CD4-positive, CD25-positive, alpha-beta regulatory T cell (primary cell): Measurements from ENCODE around the gene CEBPG. TPM values are rescaled to one million over a fixed set of nuclear protein-coding genes. Genes with fewer than 3 reads are reported as not detected.

ENCODE experiments used
- ATAC-seq, 2 donors: fragments of 150-1000 bp; cut with Tn5 transposase; one replicate each; pipeline ENCODE4 v1.10.0; 2021; ENCODE audit warnings: low read depth in 2 of 2, moderate number of reproducible peaks in 2 of 2, moderate library complexity in 1 of 2
- DNase-seq, 3 donors: peaks; one replicate each; pipeline versions ENCODE4 v3.0.0 to v3.0.0-alpha.2; 2012 to 2022; ENCODE audit warnings: mixed read lengths in 1 of 3
- H3K27ac ChIP-seq: one replicate; pipeline ENCODE4 v1.7.0; 2013; ENCODE audit warnings: mild to moderate bottlenecking, low read length; ENCODE audit not compliant: insufficient read depth, poor library complexity, severe bottlenecking
- H3K27me3 ChIP-seq: one replicate; pipeline ENCODE4 v1.7.0; 2013; ENCODE audit warnings: low read length; ENCODE audit not compliant: control insufficient read depth, insufficient read depth
- H3K36me3 ChIP-seq: one replicate; pipeline ENCODE4 v1.7.0; 2013; ENCODE audit warnings: mild to moderate bottlenecking, low read length, moderate library complexity; ENCODE audit not compliant: control insufficient read depth, insufficient read depth
- H3K4me1 ChIP-seq: 2 replicates; pipeline ENCODE4 v1.7.0; 2013; ENCODE audit warnings: mild to moderate bottlenecking, low read length; ENCODE audit not compliant: insufficient read depth, control insufficient read depth, poor library complexity, severe bottlenecking
- H3K4me3 ChIP-seq: one replicate; pipeline ENCODE4 v1.7.0; 2013; ENCODE audit warnings: low read depth, mild to moderate bottlenecking, low read length, moderate library complexity
- H3K9me3 ChIP-seq, 2 experiments: 1 replicate in 1 of 2; 2 replicates in 1 of 2; pipeline ENCODE4 v1.7.0; 2013; ENCODE audit warnings: low read length in 2 of 2, mild to moderate bottlenecking in 1 of 2, moderate library complexity in 1 of 2; ENCODE audit not compliant: control insufficient read depth in 2 of 2
- H3K27ac Mint-ChIP-seq, 3 donors: one replicate each; pipeline ENCODE4 v1.8.0; 2020 to 2022; ENCODE audit warnings: mild to moderate bottlenecking in 3 of 3, mixed read lengths in 3 of 3, moderate library complexity in 2 of 3
- H3K27me3 Mint-ChIP-seq: one replicate; pipeline ENCODE4 v1.8.0; 2022; ENCODE audit warnings: mild to moderate bottlenecking, mixed read lengths
- H3K36me3 Mint-ChIP-seq: one replicate; pipeline ENCODE4 v1.8.0; 2020; ENCODE audit warnings: mixed read lengths
- H3K4me1 Mint-ChIP-seq, 4 donors: one replicate each; pipeline ENCODE4 v1.8.0; 2020 to 2022; ENCODE audit warnings: mixed read lengths in 4 of 4, mild to moderate bottlenecking in 1 of 4
- H3K4me3 Mint-ChIP-seq, 4 donors: one replicate each; pipeline ENCODE4 v1.8.0; 2020 to 2022; ENCODE audit warnings: mild to moderate bottlenecking in 4 of 4, mixed read lengths in 4 of 4, moderate library complexity in 3 of 4
- H3K9me3 Mint-ChIP-seq, 7 donors: one replicate each; pipeline ENCODE4 v1.8.0; 2020 to 2022; ENCODE audit warnings: mixed read lengths in 7 of 7, mild to moderate bottlenecking in 3 of 7, moderate library complexity in 2 of 7
- polyA plus RNA-seq, 4 donors: library from polyadenylated mRNA; unstranded; fragments of 300-500 nt; fragmentation: Illumina TruSeq; gene quantifications; one replicate each; pipeline ENCODE4 v1.2.3, GENCODE V29; 2021
- total RNA-seq: library from RNA; stranded (reverse); gene quantifications from one replicate; pipeline ENCODE4 v1.2.3, GENCODE V29; 2022

The CEBPG gene
- total and polyA plus RNA-seq, 5 donors from 2014 or later = 10.5 to 19.9 (median 14.1) TPM

DNA sequence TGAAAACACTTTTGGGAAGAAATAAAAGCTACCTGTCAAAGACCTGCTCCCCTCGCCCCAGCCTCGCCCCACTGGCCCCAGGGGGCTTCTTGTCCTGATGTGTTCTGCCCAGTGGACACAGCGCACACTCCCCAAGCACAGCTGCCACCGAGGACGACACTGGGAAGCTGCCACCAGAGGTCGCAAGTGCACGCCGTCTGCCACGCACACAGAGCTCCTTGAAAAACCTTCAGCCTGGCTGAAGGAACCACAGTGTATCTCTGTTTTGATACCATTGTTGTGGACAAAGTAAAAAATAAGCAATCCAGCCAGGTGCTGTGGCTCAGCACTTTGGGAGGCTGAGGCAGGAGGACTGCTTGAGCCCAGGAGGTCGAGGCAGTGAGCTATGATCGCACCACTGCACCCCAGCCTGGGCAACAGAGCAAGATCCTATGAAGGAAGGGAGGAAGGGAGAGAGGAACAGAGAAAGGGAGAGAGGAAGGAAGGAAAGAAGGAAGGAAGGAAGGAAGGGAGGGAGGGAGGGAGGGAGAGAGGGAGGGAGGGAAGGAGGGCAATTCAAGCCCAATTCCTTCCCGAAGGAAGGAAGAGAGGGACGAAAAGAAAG, 57.3 kb downstream of the CEBPG start:
- Mint-ChIP-seq H3K4me1 (peaks cover 0 to 16% (median 7%) of the 10 kb centered on the region in 4 donors), H3K27me3 (no peaks in the 10 kb centered on the region), H3K4me3 (peak overlapping the region; percentile 19 to 69 (median 47)), H3K9me3 (no peaks in the 10 kb centered on the region), H3K27ac (peak overlapping the region in 2 of 3 donors; percentile 28 to 89), H3K36me3 (no peaks in the 10 kb centered on the region)
- H3K9me3 ChIP-seq = no peaks in the 10 kb centered on the region
- H3K27ac ChIP-seq = peak overlapping the region; percentile 10
- H3K4me3 ChIP-seq = no peak overlapping the region
- no peaks in the 10 kb centered on the region for H3K27me3 ChIP-seq
- no peaks in the 10 kb centered on the region for H3K36me3 ChIP-seq
- peaks cover 10% of the 10 kb centered on the region for H3K4me1 ChIP-seq
- DNase-seq (peak; percentile 27 to 66 (median 60)), ATAC-seq (peak; percentile 55 to 65)

DNA sequence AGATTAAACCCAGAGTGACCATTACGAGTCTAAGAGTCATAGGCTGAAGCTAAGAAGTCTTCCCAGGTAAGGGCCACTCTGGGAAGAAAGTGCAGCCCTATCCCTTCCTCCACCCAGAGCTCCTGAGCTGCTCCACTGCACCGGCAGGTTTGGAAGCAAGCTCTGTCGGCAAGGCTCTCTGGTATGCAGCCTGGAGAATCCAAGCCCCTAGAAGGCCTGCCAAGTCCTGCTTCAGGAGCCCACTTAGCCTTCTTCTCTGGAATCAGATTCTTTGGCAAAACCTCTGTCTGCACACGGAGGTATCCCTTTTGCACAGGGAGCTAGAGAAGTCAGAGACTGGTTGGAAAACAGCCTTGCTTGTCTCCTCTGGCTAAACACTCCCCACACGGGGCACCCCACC, 58.5 kb downstream of the CEBPG start:
- H3K9me3 Mint-ChIP-seq = no peaks in the 10 kb centered on the region
- peaks cover 0 to 16% (median 7%) of the 10 kb centered on the region in 4 donors for H3K4me1 Mint-ChIP-seq
- Histone ChIP-seq H3K4me3 (no peak overlapping the region), H3K27me3 (no peaks in the 10 kb centered on the region), H3K9me3 (no peaks in the 10 kb centered on the region), H3K27ac (no peak overlapping the region), H3K36me3 (no peaks in the 10 kb centered on the region), H3K4me1 (peaks cover 10% of the 10 kb centered on the region)
- DNase-seq = no peak
- H3K27me3 Mint-ChIP-seq = no peaks in the 10 kb centered on the region
- no peak overlapping the region for H3K4me3 Mint-ChIP-seq
- H3K27ac Mint-ChIP-seq = no peak overlapping the region
- H3K36me3 Mint-ChIP-seq = no peaks in the 10 kb centered on the region
- no peak for ATAC-seq

Other genes with a start within 250 kb of the CEBPG start
- gene WDR88, start 241.6 kb upstream of the CEBPG start, total RNA-seq = not detected
- under 1 TPM in 2 of 4 donors, not detected in 2; 0.09 to 0.24 TPM for gene WDR88, start 241.6 kb upstream of the CEBPG start, polyA plus RNA-seq
- gene LRP3, start 179.4 kb upstream of the CEBPG start, total RNA-seq = not detected
- gene LRP3, start 179.4 kb upstream of the CEBPG start, polyA plus RNA-seq = not detected
- gene SLC7A10, start 147.9 kb upstream of the CEBPG start, total RNA-seq = not detected
- under 1 TPM in 2 of 4 donors, not detected in 2; 0.15 to 0.19 TPM for gene SLC7A10, start 147.9 kb upstream of the CEBPG start, polyA plus RNA-seq
- gene CEBPA, start 71.2 kb upstream of the CEBPG start, total RNA-seq = 3.8 TPM
- 1 to 10 TPM in 3 of 4 donors, under 1 TPM in 1; 0.72 to 3.5 (median 1.5) TPM for gene CEBPA, start 71.2 kb upstream of the CEBPG start, polyA plus RNA-seq
- 36.8 TPM for gene PEPD, start 148.1 kb downstream of the CEBPG start, total RNA-seq
- 100 to 1,000 TPM; 105 to 141 (median 110) TPM for gene PEPD, start 148.1 kb downstream of the CEBPG start, polyA plus RNA-seq
- gene CHST8, start 248.2 kb downstream of the CEBPG start, total RNA-seq = 0.27 TPM
- gene CHST8, start 248.2 kb downstream of the CEBPG start, polyA plus RNA-seq = not detected